H9 (cell line): ENCODE results near the gene SIVA1. TPM values are rescaled to one million over a fixed set of nuclear protein-coding genes. Genes with fewer than 3 reads are reported as not detected.

Experiments
- DNase-seq: peaks from one replicate; pipeline ENCODE4 v3.0.0-alpha.2; 2017
- H2AFZ ChIP-seq: one replicate; pipeline ENCODE4 v1.6.1; 2013; ENCODE audit warnings: mild to moderate bottlenecking, low read length, control low read depth, moderate library complexity
- H2AK5ac ChIP-seq: 2 replicates; pipeline ENCODE4 v1.6.1; 2013; ENCODE audit warnings: low read length, control low read depth, mixed read lengths; ENCODE audit not compliant: insufficient read length
- H2BK120ac ChIP-seq: one replicate; pipeline ENCODE4 v1.6.1; 2013; ENCODE audit warnings: low read depth, mild to moderate bottlenecking, low read length, control low read depth, inconsistent platforms; ENCODE audit not compliant: poor library complexity, severe bottlenecking
- H2BK12ac ChIP-seq: 2 replicates; pipeline ENCODE4 v1.6.1; 2013; ENCODE audit warnings: low read length, control low read depth, mixed read lengths, low read depth; ENCODE audit not compliant: insufficient read length
- H2BK15ac ChIP-seq: 2 replicates; pipeline ENCODE4 v1.6.1; 2013; ENCODE audit warnings: low read depth, low read length, control low read depth
- H2BK20ac ChIP-seq: one replicate; pipeline ENCODE4 v1.6.1; 2013; ENCODE audit warnings: low read depth, mild to moderate bottlenecking, low read length, control low read depth, inconsistent platforms; ENCODE audit not compliant: poor library complexity, severe bottlenecking
- H2BK5ac ChIP-seq: 2 replicates; pipeline ENCODE4 v1.6.1; 2013; ENCODE audit warnings: low read length, control low read depth, mixed read lengths; ENCODE audit not compliant: insufficient read length
- H3K14ac ChIP-seq: 2 replicates; pipeline ENCODE4 v1.6.1; 2013; ENCODE audit warnings: low read length, control low read depth; ENCODE audit not compliant: insufficient read depth
- H3K18ac ChIP-seq: 2 replicates; pipeline ENCODE4 v1.6.1; 2013; ENCODE audit warnings: low read depth, mild to moderate bottlenecking, mixed read lengths, low read length, control low read depth; ENCODE audit not compliant: insufficient read length
- H3K23ac ChIP-seq: 2 replicates; pipeline ENCODE4 v1.6.1; 2013; ENCODE audit warnings: low read length, control low read depth, mixed read lengths, low read depth; ENCODE audit not compliant: insufficient read length
- H3K23me2 ChIP-seq: 2 replicates; pipeline ENCODE4 v1.6.1; 2013; ENCODE audit warnings: low read depth, mild to moderate bottlenecking, mixed read lengths, low read length, control low read depth; ENCODE audit not compliant: insufficient read length, poor library complexity, severe bottlenecking
- H3K27ac ChIP-seq: 2 replicates; pipeline ENCODE4 v1.5.1; 2013; ENCODE audit warnings: low read length, control low read depth, mixed read lengths, low read depth; ENCODE audit not compliant: insufficient read length
- H3K27me3 ChIP-seq: 2 replicates; pipeline ENCODE4 v1.6.1; 2013; ENCODE audit warnings: low read length, control low read depth, inconsistent platforms; ENCODE audit not compliant: insufficient read depth
- H3K4ac ChIP-seq: 2 replicates; pipeline ENCODE4 v1.6.1; 2013; ENCODE audit warnings: low read depth, mild to moderate bottlenecking, control low read depth, inconsistent platforms, low read length, moderate library complexity
- H3K4me1 ChIP-seq: 2 replicates; pipeline ENCODE4 v1.6.1; 2013; ENCODE audit warnings: low read length, control low read depth, inconsistent platforms; ENCODE audit not compliant: insufficient read depth
- H3K4me2 ChIP-seq: 2 replicates; pipeline ENCODE4 v1.6.1; 2013; ENCODE audit warnings: low read length, control low read depth, mixed read lengths; ENCODE audit not compliant: insufficient read length, insufficient read depth
- H3K56ac ChIP-seq: 2 replicates; pipeline ENCODE4 v1.6.1; 2013; ENCODE audit warnings: low read depth, mild to moderate bottlenecking, mixed read lengths, low read length, control low read depth; ENCODE audit not compliant: insufficient read length
- H3K79me1 ChIP-seq: 2 replicates; pipeline ENCODE4 v1.6.1; 2013; ENCODE audit warnings: low read depth, mild to moderate bottlenecking, moderate library complexity, low read length, control low read depth, inconsistent platforms; ENCODE audit not compliant: insufficient read depth, poor library complexity, severe bottlenecking
- H3K79me2 ChIP-seq: 2 replicates; pipeline ENCODE4 v1.6.1; 2013; ENCODE audit warnings: low read length, control low read depth, inconsistent platforms; ENCODE audit not compliant: insufficient read depth
- H3K9ac ChIP-seq: 2 replicates; pipeline ENCODE4 v1.6.1; 2013; ENCODE audit warnings: low read length, control low read depth, mixed read lengths; ENCODE audit not compliant: insufficient read length; ENCODE audit errors: extremely low read depth
- H3K9me3 ChIP-seq: one replicate; pipeline ENCODE4 v1.6.1; 2013; ENCODE audit warnings: low read depth, low read length, inconsistent platforms; ENCODE audit not compliant: control insufficient read depth
- H3T11ph ChIP-seq: one replicate; pipeline ENCODE4 v1.6.1; 2013; ENCODE audit warnings: mild to moderate bottlenecking, low read length, control low read depth, inconsistent platforms
- H4K20me1 ChIP-seq: one replicate; pipeline ENCODE4 v1.6.1; 2013; ENCODE audit not compliant: control insufficient read depth, insufficient read length, insufficient read depth
- H4K5ac ChIP-seq: 2 replicates; pipeline ENCODE4 v1.6.1; 2013; ENCODE audit warnings: low read depth, mild to moderate bottlenecking, mixed read lengths, low read length, control low read depth; ENCODE audit not compliant: insufficient read length
- H4K8ac ChIP-seq: replicated peaks from 2 replicates; pipeline ENCODE4 v1.6.1; 2013; ENCODE audit warnings: low read length, control low read depth, mixed read lengths, low read depth; ENCODE audit not compliant: insufficient read length
- H4K91ac ChIP-seq: 2 replicates; pipeline ENCODE4 v1.6.1; 2013; ENCODE audit warnings: low read depth, mild to moderate bottlenecking, moderate library complexity, mixed read lengths, low read length, control low read depth; ENCODE audit not compliant: insufficient read length
- H3K27ac Mint-ChIP-seq, 3 experiments: 2 replicates in 2 of 3; 3 replicates in 1 of 3; pipeline ENCODE4 v1.8.0; 2020 to 2021; ENCODE audit warnings: mixed read lengths in 3 of 3, mild to moderate bottlenecking in 1 of 3, moderate library complexity in 1 of 3
- H3K27me3 Mint-ChIP-seq: 2 replicates; pipeline ENCODE4 v1.8.0; 2021; ENCODE audit warnings: low read depth, mild to moderate bottlenecking, moderate library complexity, mixed read lengths
- H3K36me3 Mint-ChIP-seq, 3 experiments: 2 replicates in 2 of 3; 3 replicates in 1 of 3; pipeline ENCODE4 v1.8.0; 2020 to 2021; ENCODE audit warnings: low read depth in 3 of 3, mixed read lengths in 3 of 3; ENCODE audit not compliant: insufficient read depth in 1 of 3
- H3K4me1 Mint-ChIP-seq, 2 experiments: 2 replicates each; pipeline ENCODE4 v1.8.0; 2020; ENCODE audit warnings: mixed read lengths in 2 of 2
- H3K4me3 Mint-ChIP-seq, 2 experiments: 2 replicates in 1 of 2; 3 replicates in 1 of 2; pipeline ENCODE4 v1.8.0; 2020 to 2021; ENCODE audit warnings: mild to moderate bottlenecking in 2 of 2, mixed read lengths in 2 of 2, moderate library complexity in 1 of 2
- H3K9me3 Mint-ChIP-seq, 2 experiments: 2 replicates in 1 of 2; 3 replicates in 1 of 2; pipeline ENCODE4 v1.8.0; 2020; ENCODE audit warnings: mild to moderate bottlenecking in 2 of 2, mixed read lengths in 2 of 2, moderate library complexity in 1 of 2
- CTCF ChIP-seq: fragments of 200-600 bp; sonication (generic); conservative IDR thresholded peaks from 3 replicates; pipeline ENCODE4 v1.8.0; 2021; ENCODE audit warnings: antibody characterized with exemption, mild to moderate bottlenecking
- WGBS: extraction: QIAGEN DNeasy Blood & Tissue Kit; methylation state at CpG from one replicate; pipeline ENCODE4 v1.1.7; 2013; ENCODE audit warnings: missing lambda C conversion rate, low lambda C conversion rate, mixed read lengths; ENCODE audit not compliant: insufficient read length; ENCODE audit errors: extremely low coverage; 5-methylcytosine and 5-hydroxymethylcytosine counted together
- total RNA-seq: library from RNA; stranded (reverse); gene quantifications from 2 replicates; pipeline ENCODE4 v1.2.1, GENCODE V29; 2021

The SIVA1 gene
- total RNA-seq, 1 experiment from 2014 or later, result 125 TPM

DNA sequence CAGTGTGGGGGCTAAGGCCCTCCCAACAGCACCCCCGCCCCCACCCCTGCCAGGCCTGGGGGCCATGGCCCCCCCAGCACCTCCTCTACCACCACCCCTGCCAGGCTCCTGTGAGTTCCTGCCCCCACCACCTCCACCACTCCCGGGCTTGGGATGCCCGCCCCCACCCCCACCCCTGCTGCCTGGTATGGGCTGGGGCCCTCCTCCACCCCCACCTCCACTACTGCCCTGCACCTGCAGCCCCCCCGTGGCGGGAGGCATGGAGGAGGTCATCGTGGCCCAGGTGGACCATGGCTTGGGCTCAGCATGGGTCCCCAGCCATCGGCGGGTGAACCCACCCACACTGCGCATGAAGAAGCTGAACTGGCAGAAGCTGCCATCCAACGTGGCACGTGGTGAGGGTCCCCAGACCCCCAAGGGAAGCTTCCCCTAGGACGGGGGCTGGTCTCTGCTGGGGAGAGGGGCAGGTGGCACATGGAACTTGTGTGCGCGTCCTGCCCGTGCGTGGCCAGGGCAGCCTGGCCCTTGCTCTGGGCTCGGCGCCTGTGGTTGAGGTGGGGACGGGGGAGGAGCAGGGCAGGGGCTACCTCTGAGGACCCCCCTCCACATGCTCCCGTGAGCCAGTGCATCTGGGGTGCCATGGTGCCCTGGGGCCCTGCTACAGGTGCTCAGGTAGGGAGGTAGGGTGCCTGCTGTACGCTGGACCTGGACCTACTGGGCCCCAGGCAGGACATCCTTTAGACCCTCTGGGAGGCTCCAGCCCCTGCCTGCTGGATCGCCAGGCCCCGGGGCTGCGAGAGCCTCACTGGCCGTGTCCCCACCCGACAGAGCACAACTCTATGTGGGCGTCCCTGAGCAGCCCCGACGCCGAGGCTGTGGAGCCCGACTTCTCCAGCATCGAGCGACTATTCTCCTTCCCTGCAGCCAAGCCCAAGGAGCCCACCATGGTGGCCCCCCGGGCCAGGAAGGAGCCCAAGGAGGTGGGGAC, 45.0 kb upstream of the SIVA1 start:
- Mint-ChIP-seq H3K4me1 (peaks cover 3 to 16% of the 10 kb centered on the region in 2 experiments), H3K4me3 (no peak overlapping the region), H3K27me3 (no peaks in the 10 kb centered on the region), H3K27ac (no peak overlapping the region), H3K36me3 (peaks cover 25 to 32% (median 31%) of the 10 kb centered on the region in 3 experiments), H3K9me3 (peaks cover 7 to 12% of the 10 kb centered on the region in 2 experiments)
- Histone ChIP-seq H4K5ac (no peak overlapping the region), H4K91ac (no peak overlapping the region), H3K4me1 (no peaks in the 10 kb centered on the region), H2BK15ac (no peak overlapping the region), H4K8ac (no peak overlapping the region), H3K14ac (no peak overlapping the region), H2AFZ (no peak overlapping the region), H3K79me2 (no peaks in the 10 kb centered on the region), H3K18ac (no peak overlapping the region), H2BK120ac (no peak overlapping the region), H4K20me1 (no peaks in the 10 kb centered on the region), H3K23ac (no peak overlapping the region), H3K4ac (no peak overlapping the region), H3K9ac (no peak overlapping the region), H2BK12ac (no peak overlapping the region), H3K27me3 (no peaks in the 10 kb centered on the region), H3K23me2 (no peaks in the 10 kb centered on the region), H2BK20ac (no peak overlapping the region), H3K79me1 (no peaks in the 10 kb centered on the region), H3K27ac (no peak overlapping the region), H2BK5ac (no peak overlapping the region), H3K9me3 (no peaks in the 10 kb centered on the region), H3T11ph (no peak overlapping the region), H3K4me2 (no peak overlapping the region), H2AK5ac (no peak overlapping the region), H3K56ac (no peak overlapping the region)
- no peak for DNase-seq
- WGBS, result no CpG with 5 or more reads among the region's 34 CpGs
- no peak for TF ChIP-seq CTCF
